AG09319 (cell line): Measurements from ENCODE around the gene NFIX.

Source experiments
- DNase-seq: peaks from one replicate; pipeline ENCODE4 v3.0.0-alpha.2; 2010; ENCODE audit warnings: low read depth; ENCODE audit errors: extremely low read depth
- CTCF ChIP-seq: IDR thresholded peaks from 2 replicates; pipeline ENCODE4 v1.5.1; 2011; ENCODE audit warnings: low read depth, mild to moderate bottlenecking, inconsistent platforms, low read length, moderate library complexity

The NFIX gene

GRCh38 chr19:13132471-13133180 is 137.4 kb downstream of the NFIX start:
- no peak for TF ChIP-seq CTCF
- DNase-seq: no peak

GRCh38 chr19:13133241-13133870 is 138.1 kb downstream of the NFIX start:
- no peak for DNase-seq
- no peak for TF ChIP-seq CTCF

- TF ChIP-seq CTCF: no peak
These were observed 139.4 kb downstream of the NFIX start for GRCh38 chr19:13134626-13135025.

GRCh38 chr19:13135068-13136062 is 140.1 kb downstream of the NFIX start:
- TF ChIP-seq CTCF: no peak
- no peak for DNase-seq

More at GRCh38 chr19:13134626-13135025, 139.4 kb downstream of the NFIX start:
- DNase-seq: no peak

- DNase-seq: no peak
These were observed 142.1 kb downstream of the NFIX start for GRCh38 chr19:13137290-13137794.

More at GRCh38 chr19:13137290-13137794, 142.1 kb downstream of the NFIX start:
- no peak for TF ChIP-seq CTCF
